ENCODE measurements around the gene SLMAP. TPM values are rescaled to one million over a fixed set of nuclear protein-coding genes. Genes with fewer than 3 reads are reported as not detected.

Gene SLMAP
- total RNA-seq, 1 donor from 2014 or later: 263 TPM

DNA sequence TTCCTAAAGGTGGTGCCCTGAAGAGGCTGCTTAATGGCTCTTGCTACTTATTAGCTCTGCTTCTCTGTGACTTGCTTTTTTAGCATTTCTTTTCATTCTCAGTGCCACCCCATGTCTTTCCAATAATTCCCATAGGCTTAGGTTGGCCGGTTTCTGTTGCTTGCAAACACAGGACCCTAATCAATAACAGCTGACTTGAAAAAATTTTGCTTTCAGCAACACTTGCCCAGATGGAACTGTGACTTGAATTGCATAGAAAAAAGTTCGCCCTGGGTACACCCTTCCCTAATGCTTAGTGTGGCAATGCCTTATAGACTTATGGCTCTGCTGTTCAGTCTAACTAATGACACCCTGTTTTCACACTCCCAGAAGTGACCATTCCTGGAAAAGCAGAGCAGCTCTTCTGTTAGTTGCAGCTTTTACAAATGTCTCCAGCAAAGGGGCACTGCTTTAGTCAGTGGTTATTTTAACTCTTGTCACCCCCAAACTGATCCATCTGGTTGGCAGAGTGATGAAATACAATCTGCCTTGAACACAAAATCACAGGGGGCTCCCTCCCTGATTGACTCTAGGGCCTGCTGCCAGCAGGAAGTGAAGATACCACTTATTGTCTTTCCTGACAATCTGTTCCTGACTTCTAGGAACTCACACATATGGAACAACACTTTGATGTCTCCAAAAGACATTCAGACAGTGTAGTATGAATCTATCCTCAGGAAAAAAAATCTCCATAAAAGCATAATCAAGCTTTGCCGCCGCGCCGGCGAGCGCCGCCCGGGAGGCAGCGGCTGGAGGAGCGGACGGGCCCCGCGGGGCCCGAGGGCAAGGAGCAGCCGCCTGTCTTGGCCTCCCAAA, 9.7 kb upstream of the SLMAP start:
- ATAC-seq (no peak), DNase-seq (no peak)
- intact Hi-C loops (cut with micrococcal nuclease): no loop called here

DNA sequence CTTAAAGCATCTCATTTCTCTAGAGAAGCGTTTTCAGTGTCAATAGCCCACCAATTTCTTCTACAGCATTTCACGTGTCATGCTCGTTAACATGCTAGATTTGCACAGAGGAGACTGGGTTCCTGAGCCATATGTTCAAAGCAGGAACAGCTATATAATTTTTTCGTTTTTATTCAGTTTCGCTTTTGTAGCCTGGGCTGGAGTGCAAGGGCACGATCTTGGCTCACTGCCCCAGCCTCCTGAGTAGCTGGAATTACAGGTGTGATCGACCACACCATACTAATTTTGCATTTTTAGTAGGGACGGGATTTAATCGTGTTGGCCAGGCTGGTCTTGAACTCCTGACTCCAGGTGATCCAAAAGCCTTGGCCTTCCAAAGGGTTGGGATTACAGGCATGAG, 6.6 kb upstream of the SLMAP start:
- no peak for ATAC-seq
- intact Hi-C loops (cut with micrococcal nuclease): no loop called here
- no peak for DNase-seq

DNA sequence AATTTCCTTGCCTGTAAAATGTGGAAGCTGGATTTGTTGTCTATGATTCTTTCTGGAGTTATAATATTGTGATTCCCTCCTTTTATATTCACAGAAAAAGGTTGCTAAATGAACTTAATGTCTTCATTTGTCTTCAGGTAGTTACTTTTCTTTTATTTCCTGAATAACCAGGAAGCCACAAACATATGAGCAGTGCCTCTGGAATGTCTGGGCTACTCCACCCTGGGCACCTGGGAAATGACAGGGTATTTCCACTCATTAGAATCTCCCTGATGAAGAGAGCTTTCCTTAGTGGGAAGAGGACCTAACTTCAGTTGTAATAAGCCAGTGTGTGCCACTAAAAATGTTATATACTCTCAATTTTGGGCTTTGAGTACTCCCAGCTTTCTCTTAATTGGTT, 3.8 kb upstream of the SLMAP start:
- DNase-seq (no peak), ATAC-seq (no peak)
- intact Hi-C loops (cut with micrococcal nuclease): no loop called here

DNA sequence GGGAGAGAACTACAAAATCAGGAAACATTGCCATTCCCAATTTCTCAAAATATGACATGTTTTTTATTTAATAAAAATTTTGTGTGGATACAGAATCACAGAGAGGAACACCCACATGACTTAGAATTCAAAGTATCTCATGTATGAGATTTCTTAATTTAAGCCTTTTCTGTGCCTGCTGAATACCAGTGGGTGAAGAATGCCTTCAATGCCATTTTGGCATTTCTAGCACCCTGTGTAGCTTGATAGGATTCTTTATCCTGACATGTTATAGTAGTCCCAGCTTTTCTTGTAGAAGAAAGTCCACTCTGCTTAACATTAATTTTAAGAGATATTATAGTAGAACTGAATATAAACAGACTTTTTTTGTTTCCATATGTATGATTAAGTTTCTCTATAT, 3.1 kb upstream of the SLMAP start:
- intact Hi-C loops (cut with micrococcal nuclease): no loop called here
- ATAC-seq (no peak), DNase-seq (no peak)

DNA sequence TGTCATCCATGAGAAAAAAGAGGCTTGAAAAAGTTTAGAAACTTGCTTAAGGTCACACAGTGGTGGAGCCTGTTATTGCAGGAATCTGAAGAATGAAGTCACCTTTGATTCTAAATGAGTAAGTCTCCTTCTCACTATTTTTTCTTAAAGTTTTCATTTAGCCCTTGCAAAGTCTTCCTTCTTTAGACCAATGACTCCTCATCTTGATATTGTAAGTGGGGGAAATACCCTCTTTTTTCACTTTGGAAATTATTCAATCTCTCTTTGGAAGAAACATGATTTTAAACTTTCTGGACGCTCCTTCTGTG, 787 bp upstream of the SLMAP start:
- ATAC-seq: no peak
- intact Hi-C loops (cut with micrococcal nuclease): no loop called here
- no peak for DNase-seq

DNA sequence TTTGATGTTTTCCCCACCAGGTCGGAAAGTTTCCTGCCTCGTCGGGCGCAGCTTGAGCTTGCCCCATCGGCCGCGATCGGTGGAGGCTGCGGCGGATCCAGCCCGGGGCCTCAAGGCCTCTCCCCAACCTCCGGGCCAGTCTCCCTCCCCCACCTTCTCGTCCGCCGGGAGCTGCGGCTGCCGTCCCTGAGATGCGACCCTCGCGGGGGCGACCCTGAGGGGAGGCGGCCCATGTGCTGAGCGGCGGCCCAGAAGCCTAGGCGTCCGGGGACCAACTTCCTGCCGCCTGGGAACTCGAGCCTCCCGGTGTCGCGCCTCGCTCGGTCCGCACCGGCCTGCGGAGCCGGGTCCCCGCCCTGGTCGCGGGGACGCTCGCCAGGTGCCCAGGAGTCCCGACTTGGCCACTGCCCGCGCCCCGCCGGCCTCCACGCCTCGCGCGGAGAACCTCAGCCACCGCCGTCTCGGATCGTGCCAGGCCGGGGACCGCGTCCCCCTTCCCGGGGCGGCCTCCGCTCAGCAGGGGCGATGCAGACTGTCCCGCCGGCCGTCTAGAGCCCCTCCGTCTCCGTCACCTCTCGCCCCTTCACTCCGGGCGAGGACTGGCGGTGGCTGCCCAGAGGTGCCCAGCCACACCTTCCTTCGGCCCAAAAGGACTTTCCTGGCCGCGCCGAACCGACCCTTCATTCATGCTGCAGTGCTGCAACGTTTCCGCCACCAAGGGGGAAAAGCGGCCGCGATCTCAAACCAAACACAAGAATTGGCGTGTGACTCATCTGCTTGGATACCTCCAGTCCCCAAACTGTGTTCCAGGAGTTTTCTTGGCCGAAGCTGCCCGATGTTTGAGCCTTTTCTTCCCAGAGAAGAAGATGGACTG, 656 bp downstream of the SLMAP start:
- ATAC-seq (peak; percentile 53), DNase-seq (peak; percentile 59)
- intact Hi-C loops (cut with micrococcal nuclease): no loop called here

DNA sequence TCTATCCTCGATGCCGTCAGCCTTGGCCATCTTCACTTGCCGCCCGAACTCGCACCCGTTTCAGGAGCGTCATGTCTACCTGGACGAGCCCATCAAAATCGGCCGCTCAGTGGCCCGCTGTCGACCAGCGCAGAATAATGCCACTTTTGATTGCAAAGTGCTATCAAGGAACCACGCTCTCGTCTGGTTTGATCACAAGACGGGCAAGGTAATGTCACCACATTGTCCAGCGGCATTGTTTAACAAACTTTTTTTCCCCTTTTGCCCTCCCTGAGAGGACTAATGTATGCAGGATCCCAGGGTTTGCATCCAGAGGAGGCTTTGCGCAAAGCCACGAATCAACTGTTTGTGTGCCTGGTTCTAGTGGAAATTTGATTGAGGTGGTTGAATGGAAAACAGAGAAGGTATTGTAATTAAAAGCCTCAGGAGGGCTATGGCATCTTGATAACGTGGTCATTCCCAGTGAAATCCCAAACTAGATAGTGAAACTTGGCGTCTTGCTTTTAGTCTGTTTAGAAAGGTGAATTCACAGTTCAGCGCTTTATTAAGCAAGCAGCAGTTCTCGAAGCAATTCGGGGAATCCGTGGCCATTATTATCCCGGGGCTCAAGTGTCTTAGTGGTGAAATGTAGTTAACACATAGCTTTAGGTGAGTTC, 1.7 kb downstream of the SLMAP start:
- DNase-seq (no peak), ATAC-seq (no peak)
- intact Hi-C loops (cut with micrococcal nuclease): no loop called here

DNA sequence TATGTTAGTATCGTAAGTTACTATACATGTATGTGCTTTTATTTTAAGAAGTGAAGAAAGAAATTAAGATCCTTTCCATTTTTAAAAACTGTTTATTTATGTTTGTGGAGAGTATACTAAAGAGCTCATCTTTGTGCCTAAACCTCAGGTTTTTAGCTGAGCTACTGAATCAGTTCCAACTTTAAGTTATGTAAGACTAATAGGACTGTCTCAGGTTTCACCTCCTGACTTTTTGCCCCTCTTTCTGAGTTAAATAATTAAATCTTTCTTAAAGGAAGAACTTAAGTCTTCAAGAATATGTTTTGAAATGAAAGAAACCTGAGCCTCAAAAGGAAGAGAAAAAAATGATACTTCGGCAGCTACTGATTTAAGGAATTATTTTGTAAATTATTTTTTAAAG, 2.6 kb downstream of the SLMAP start:
- intact Hi-C loops (cut with micrococcal nuclease): no loop called here
- no peak for ATAC-seq
- DNase-seq: no peak

DNA sequence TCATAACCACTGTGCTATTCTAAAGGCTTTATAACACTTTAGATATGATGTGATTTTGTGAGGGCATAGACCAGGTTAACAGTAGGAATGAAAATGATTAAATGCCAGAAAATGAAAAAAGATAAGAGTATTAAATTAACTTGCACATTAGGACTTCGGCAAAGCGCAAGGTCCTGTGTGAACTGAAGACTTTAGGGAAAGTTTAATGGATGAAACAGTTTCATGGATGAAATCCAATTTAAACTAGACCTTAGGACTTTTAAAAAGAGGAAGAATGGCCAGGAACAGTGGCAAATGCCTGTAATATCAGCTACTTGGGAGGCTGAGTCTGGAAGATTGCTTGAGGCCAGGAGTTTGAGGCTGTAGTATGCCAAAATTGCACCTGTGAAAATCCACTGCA, 8.7 kb downstream of the SLMAP start:
- no peak for ATAC-seq
- DNase-seq: no peak
- intact Hi-C loops (cut with micrococcal nuclease): no loop called here

DNA sequence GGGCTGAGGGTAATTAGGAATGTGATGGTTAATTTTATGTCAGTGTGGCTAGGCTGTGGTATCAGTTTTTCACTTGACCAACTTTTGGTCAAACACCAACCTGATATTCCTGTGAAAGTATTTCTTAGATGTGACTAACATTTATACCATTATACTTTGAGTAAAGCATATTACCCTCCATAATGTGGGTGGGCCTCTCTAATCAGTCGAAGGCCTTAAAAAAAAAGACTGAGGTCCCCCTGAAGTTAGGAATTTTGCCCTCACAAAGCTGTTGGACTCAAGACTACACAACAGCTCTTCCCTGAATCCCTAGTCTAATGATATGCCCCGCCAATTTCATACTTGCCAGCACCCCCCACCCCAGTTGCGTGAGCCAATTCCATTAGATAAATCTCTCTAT, 12.5 kb downstream of the SLMAP start:
- intact Hi-C loops (cut with micrococcal nuclease): no loop called here
- ATAC-seq: no peak

DNA sequence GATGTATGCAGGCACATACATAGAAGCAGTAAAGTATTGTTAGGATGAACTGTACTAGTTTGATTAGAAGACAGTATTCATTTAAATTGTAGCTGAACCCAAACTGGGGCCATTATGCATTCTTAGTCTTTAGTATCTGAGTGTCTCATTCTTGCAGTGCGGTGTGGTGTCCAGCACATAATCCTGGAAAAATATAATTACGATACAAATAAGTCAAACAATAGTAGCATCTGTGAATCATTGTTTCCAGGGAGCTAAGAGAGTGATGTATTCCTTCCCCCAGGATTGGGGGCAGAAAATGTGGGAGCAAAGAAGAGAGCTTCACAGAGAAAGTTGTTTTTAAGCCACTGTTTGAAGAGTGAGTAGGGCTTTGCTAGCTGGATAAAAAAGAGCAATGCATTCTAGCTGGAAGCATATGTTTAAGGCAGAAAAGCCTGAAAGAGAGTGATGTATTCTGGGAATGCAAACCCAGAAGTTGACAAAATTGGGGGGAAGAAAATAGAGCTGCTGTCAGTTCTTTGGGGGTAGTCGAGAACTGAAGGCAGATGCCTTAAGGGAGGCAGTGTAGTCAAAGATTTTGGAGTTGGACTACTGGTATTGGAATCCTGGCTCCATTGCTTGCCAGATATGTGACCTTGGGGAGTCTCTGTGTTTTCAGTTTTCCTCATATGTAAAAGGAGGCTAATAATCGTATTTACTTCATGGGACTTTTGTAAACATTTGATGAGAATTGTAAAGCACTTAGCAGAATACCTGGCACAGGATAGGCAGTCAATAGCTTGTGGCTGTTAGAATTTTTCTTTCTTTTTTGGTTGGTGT, 14.1 kb downstream of the SLMAP start:
- intact Hi-C loops (cut with micrococcal nuclease): no loop called here
- peak; percentile 58 for ATAC-seq
- DNase-seq: no peak

More for the DNA sequence above, 12.5 kb downstream of the SLMAP start:
- no peak for DNase-seq

DNA sequence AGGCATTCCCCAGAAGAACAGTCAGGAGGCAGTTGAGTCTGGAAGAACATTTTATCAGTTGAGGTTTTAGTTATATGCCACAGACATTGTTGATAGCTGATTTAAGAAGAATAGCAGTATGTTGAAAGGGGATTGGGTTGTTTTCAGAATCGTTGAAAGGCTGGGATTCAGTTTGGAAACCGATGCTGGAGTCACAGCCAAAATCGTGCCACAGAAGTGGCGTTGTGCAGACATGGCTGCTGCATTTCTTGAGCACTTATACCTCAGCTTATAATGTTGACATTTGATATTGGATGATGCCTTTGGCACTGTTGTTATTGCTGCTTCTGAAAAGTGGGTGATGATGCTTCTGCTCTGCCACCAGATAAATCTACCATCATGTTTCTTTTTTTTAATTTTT, 16.1 kb downstream of the SLMAP start:
- intact Hi-C loops (cut with micrococcal nuclease): no loop called here
- DNase-seq: no peak
- peak; percentile 26 for ATAC-seq

DNA sequence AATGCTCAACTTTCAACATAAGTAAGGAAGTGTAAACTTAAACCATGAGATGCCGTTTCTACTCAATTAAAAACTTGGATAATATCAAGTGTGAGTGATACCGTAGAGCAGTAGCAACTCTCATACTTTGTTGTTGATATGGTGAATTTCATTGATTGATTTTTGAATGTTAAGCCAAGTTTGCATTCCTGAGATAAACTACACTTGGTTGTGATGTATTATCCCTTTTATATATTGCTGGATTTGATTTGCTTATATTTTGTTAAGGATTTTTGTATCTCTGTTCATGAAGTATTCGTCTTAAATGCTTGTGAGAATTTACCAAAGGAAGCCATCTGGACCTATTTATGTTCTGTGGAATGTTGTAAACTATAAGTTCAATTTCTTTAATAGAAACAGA, 21.7 kb downstream of the SLMAP start:
- no peak for DNase-seq
- no peak for ATAC-seq
- intact Hi-C loops (cut with micrococcal nuclease): no loop called here

DNA sequence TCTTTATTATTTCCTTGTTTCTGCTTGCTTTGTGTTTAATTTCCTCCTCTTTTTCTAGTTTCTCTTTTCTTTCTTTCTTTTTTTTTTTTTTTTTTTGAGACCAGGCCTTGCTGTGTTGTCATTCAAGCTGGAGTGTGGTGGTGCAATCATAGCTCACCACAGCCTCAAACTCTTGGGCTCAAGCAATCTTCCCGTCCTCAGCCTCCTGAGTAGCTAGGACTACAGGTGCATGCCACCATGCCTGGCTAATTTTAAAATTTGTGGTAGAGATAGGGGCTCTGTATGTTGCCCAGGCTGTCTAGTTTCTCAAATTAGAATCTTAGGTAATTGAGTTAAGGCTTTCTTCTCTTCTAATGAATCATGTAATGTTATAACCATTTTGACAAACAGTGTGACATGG, 22.4 kb downstream of the SLMAP start:
- DNase-seq: no peak
- intact Hi-C loops (cut with micrococcal nuclease): no loop called here
- ATAC-seq: peak; percentile 40

DNA sequence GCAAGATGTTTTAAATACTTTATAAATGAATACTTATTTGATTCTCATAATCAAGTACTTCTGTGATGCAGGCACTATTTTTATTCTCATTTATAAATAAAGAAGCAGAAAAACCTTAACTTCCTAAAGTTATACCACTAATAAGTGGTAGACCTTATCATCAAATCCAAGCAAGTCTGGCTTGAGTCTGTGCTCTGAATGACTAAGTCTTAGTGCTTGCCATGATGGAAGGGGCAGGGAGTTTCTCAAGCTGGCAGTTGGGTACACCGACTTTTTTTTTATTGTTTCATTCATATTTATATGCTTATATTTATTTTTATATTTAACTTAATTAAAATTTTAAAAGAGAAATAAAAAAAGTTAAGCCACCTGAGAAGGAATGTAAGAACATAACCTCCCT, 23.6 kb downstream of the SLMAP start:
- ATAC-seq: no peak
- DNase-seq: no peak
- intact Hi-C loops (cut with micrococcal nuclease): no loop called here

DNA sequence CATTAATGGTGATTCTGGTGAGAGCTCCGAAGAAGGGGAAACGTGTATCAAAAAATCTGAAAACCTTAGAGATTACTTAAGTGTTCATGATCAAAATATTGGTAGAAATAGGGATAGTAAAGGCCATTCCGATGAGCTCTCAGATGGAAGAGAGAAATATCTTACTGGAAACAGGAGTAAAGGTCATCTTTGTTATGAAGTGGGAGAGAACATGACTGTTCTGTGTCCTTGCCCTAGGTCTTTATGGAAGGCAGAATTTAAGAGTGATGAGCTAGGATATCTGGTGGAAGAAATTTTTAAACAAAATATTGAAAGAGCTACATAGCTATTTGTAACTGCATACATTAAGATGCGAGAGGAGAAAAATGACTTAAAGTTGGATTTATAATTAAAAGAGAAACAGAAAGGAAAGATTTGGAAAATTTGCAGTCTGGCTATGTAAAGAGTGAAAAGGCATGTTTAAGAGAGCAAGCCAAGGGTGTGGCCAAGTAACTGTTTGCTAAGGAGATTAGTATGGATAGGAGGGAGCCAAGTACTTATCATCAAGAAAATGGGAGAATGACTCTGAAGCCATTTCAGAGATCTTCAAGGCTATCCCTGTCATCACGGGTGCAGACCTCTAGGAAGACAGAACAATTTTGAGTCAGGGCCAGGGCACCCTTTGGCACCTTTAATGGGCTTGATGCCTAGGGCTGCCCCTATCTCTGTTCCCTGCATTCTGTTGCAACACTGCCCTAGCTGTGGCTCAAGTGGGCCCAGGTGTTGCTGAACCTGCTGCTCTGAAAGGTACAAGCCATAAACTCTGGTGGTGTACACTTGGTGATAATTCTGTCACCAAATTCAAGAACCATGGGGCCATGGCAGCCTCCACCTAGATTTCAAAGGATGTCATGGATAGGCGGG, 27.3 kb downstream of the SLMAP start:
- intact Hi-C loops (cut with micrococcal nuclease): no loop called here
- ATAC-seq (peak; percentile 93), DNase-seq (peak; percentile 50)

DNA sequence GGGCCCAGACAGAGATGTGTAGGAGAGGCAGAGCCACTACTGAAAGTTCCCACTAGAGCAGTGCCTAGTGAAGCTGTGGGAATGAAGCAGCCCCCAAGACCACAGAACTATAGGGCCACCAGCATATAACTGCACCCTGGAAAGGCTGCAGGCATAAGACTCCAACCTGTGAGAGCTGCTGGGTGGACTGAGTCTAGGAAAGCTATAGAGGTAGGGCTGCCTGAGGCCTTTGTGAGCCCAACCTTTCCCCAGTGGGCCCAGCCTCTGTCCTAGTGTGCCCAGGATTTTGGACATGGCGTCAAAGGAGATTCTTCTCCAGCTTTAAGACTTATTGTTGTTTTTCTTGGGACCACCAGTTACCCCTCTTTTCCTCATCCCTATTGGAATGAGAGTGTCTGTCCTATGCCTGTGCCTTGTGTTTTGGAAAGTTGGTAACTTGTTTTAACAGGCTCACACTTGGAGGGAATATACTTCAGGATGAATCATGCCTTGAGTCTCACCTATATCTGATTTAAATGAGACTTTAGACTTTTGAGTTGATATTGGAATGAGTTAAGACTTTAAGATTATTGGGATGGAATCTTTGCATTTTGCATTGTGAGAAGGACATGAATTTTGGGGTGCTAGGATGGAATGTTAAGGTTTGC, 28.1 kb downstream of the SLMAP start:
- ATAC-seq: no peak
- DNase-seq: no peak
- intact Hi-C loops (cut with micrococcal nuclease): no loop called here

DNA sequence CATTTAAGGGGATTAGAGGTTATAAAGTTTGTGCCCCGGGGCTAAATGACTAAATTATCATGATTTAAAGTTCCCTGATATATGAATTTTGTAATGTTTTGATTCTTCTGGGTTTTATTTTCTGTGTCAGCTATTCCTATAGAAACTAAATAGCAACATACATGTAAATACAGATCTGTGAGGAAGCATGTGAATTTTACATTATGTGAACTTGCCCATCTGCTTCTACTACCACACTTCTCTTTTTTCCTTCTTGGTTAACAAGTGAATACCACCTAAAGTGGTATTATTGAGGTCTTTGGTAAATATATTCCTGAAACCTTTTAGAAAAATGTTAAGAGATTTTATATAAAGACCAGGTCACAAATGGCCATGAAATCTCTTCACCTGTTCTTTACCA, 29.3 kb downstream of the SLMAP start:
- intact Hi-C loops (cut with micrococcal nuclease): no loop called here
- DNase-seq (no peak), ATAC-seq (no peak)
